Activated CD8-positive, alpha-beta T cell treated with anti-CD3 and anti-CD28 coated beads, Interleukin-2, amount 10 ng/mL, durations not matched to agents 7 days and 5 days (primary cell): ENCODE measurements around the gene TMEM132C. TPM values are rescaled to one million over a fixed set of nuclear protein-coding genes. Genes with fewer than 3 reads are reported as not detected.

Experiments
- ATAC-seq: fragments of 150-1000 bp; cut with Tn5 transposase; one replicate; pipeline ENCODE4 v1.10.0; 2021; ENCODE audit warnings: moderate library complexity
- CTCF ChIA-PET: fragments of 350-600 bp; sonication (Branson Sonifier 250); formaldehyde crosslinking; loops from one replicate; lab custom pipeline; 2021; ENCODE audit warnings: antibody characterized with exemption; lab: Charles Lee
- POLR2A ChIA-PET: fragments of 350-600 bp; sonication (Branson Sonifier 250); formaldehyde crosslinking; loops from one replicate; lab custom pipeline; 2021; ENCODE audit warnings: antibody characterized with exemption; lab: Charles Lee
- DNase-seq: peaks from one replicate; pipeline ENCODE4 v3.0.0-alpha.2; 2020
- H3K27ac Mint-ChIP-seq: one replicate; pipeline ENCODE4 v1.8.0; 2021; ENCODE audit warnings: mild to moderate bottlenecking, mixed read lengths
- H3K27me3 Mint-ChIP-seq: one replicate; pipeline ENCODE4 v1.8.0; 2021; ENCODE audit warnings: low read depth, mixed read lengths
- H3K36me3 Mint-ChIP-seq: one replicate; pipeline ENCODE4 v1.8.0; 2021; ENCODE audit warnings: low read depth, mixed read lengths
- H3K4me1 Mint-ChIP-seq: one replicate; pipeline ENCODE4 v1.8.0; 2021; ENCODE audit warnings: low read depth, mixed read lengths
- H3K4me3 Mint-ChIP-seq: one replicate; pipeline ENCODE4 v1.8.0; 2021; ENCODE audit warnings: mild to moderate bottlenecking, mixed read lengths
- H3K9me3 Mint-ChIP-seq: one replicate; pipeline ENCODE4 v1.8.0; 2022; ENCODE audit warnings: mixed read lengths; ENCODE audit not compliant: insufficient read depth
- total RNA-seq, 2 experiments: library from RNA; stranded (reverse); gene quantifications; one replicate each; pipeline ENCODE4 v1.2.3, GENCODE V29; 2021

The TMEM132C gene
- total RNA-seq, 2 experiments from 2014 or later, result not detected

GRCh38 chr12:128442096-128442495 is 175.1 kb downstream of the TMEM132C start:
- Mint-ChIP-seq H3K36me3 (no peaks in the 10 kb centered on the region), H3K4me1 (no peaks in the 10 kb centered on the region), H3K4me3 (no peak overlapping the region), H3K9me3 (peaks cover 3% of the 10 kb centered on the region), H3K27me3 (no peaks in the 10 kb centered on the region), H3K27ac (no peak overlapping the region)
- ChIA-PET CTCF (no interaction called here), POLR2A (no interaction called here)
- DNase-seq (no peak), ATAC-seq (no peak)

DNA sequence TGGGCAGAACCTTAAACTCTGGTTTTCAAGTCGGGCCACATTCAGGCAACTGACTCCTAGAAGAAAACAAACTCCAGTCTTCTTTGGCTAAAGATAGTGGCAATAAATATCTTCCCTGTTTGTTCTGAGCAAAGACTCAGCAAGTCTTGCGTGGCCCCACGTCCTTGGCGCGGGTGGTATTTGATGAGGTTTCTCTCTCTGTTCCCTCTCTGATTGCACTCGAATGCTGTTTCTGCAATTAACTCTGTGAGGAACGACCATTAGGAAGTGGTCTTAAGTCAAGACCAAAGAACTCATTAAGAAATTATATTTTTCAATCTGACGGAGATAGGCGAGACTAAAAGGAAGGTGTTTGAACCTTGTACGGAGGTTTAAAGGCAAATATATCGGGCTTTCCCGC is 177.6 kb downstream of the TMEM132C start:
- Mint-ChIP-seq H3K27me3 (no peaks in the 10 kb centered on the region), H3K4me3 (no peak overlapping the region), H3K27ac (no peak overlapping the region), H3K36me3 (no peaks in the 10 kb centered on the region), H3K9me3 (no peaks in the 10 kb centered on the region), H3K4me1 (no peaks in the 10 kb centered on the region)
- CTCF ChIA-PET, result no interaction called here
- DNase-seq, result no peak
- ATAC-seq, result no peak
- POLR2A ChIA-PET, result no interaction called here

DNA sequence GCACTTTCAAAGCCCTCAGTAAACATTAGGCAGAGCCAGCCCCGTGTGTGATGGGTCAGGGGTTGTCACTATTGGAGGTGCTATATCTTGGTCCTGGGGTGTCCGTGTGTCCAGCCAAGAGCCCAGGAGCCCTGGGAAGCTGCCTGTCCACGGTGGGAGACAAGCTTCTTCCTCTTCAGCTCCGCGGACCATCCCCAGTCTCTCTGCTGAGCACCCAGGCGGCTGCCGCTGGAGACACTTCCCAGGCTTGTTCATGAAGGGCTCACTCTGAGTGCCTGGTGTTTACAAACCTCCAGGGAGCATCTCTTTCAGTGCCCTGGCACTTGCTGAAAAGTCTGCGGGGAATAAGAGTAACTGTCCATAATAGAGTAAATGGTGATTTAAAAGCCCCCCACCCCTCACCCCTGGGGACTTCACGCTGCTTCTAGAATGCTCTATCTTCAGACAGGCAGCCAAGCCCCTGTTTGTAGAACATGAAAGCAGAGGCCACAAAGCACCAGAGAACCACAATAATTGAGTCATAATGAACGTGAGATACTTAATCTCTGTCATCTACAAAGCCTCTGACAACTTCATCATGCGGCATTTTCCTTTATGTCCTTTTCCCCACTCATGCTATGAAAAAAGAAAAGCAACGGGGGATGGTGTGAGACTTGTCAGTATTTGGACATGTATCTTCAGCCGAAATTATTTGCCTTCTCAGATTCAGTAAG is 178.6 kb downstream of the TMEM132C start:
- ChIA-PET POLR2A (no interaction called here), CTCF (no interaction called here)
- Mint-ChIP-seq H3K9me3 (no peaks in the 10 kb centered on the region), H3K36me3 (no peaks in the 10 kb centered on the region), H3K27ac (no peak overlapping the region), H3K27me3 (no peaks in the 10 kb centered on the region), H3K4me3 (no peak overlapping the region), H3K4me1 (no peaks in the 10 kb centered on the region)
- DNase-seq (no peak), ATAC-seq (no peak)

- no peak for DNase-seq
- H3K4me1 Mint-ChIP-seq, result no peaks in the 10 kb centered on the region
- ChIA-PET CTCF (no interaction called here), POLR2A (no interaction called here)
- no peaks in the 10 kb centered on the region for H3K36me3 Mint-ChIP-seq
- no peak overlapping the region for H3K27ac Mint-ChIP-seq
- no peaks in the 10 kb centered on the region for H3K27me3 Mint-ChIP-seq
- no peak overlapping the region for H3K4me3 Mint-ChIP-seq
- no peak for ATAC-seq
- H3K9me3 Mint-ChIP-seq, result peaks cover 6% of the 10 kb centered on the region
These were observed 182.3 kb downstream of the TMEM132C start for GRCh38 chr12:128449146-128449894.

DNA sequence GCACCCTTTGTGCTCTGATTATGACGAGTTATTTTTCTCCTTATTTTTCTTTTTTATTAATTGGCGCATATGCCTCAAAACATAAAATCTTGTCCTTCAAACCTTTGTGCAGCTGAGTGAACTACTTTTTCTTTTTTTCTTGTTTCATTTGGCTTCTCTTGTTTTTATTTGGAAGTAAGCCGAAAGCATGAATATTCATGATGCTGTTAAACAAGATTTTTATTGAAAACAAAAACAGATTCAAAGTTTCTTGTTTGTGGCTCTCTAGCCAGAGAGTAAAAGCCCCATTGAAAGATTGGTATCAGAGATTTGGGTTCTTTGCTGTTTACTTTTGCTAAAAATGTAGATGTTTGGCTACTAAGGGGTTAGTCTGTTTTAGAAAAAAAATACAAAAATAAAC is 183.8 kb downstream of the TMEM132C start:
- Mint-ChIP-seq H3K27me3 (no peaks in the 10 kb centered on the region), H3K4me3 (no peak overlapping the region), H3K36me3 (no peaks in the 10 kb centered on the region), H3K4me1 (no peaks in the 10 kb centered on the region), H3K27ac (no peak overlapping the region), H3K9me3 (peaks cover 6% of the 10 kb centered on the region)
- DNase-seq (no peak), ATAC-seq (no peak)
- POLR2A ChIA-PET, result no interaction called here
- CTCF ChIA-PET, result no interaction called here

DNA sequence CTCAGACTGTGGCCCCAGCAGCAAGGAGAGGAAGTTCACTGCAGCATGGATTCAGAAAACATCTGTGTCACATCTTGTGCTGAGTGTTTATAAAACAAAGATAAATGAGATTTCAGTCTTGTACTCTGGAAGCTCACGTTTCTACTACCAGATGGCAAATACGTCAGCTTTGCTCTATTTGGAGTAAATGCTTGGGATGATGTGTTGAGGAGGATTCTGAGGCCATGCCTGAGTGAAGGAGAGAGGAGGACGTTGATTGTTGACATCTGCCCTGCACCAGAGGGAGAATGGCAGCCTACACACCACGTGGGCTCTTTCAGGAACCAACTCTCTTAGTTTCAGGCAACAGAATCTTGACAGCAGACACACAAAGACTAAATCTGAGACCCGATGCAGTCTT is 188.9 kb downstream of the TMEM132C start:
- Mint-ChIP-seq H3K4me1 (no peaks in the 10 kb centered on the region), H3K9me3 (peaks cover 6% of the 10 kb centered on the region), H3K36me3 (no peaks in the 10 kb centered on the region), H3K27ac (no peak overlapping the region), H3K4me3 (no peak overlapping the region), H3K27me3 (no peaks in the 10 kb centered on the region)
- no peak for ATAC-seq
- no peak for DNase-seq
- CTCF ChIA-PET, result no interaction called here
- POLR2A ChIA-PET, result no interaction called here

- ATAC-seq (no peak), DNase-seq (no peak)
- ChIA-PET CTCF (no interaction called here), POLR2A (no interaction called here)
- no peak overlapping the region for H3K27ac Mint-ChIP-seq
- H3K9me3 Mint-ChIP-seq, result peaks cover 6% of the 10 kb centered on the region
- no peaks in the 10 kb centered on the region for H3K36me3 Mint-ChIP-seq
- no peaks in the 10 kb centered on the region for H3K27me3 Mint-ChIP-seq
- no peaks in the 10 kb centered on the region for H3K4me1 Mint-ChIP-seq
- no peak overlapping the region for H3K4me3 Mint-ChIP-seq
These were observed 190.0 kb downstream of the TMEM132C start for GRCh38 chr12:128456922-128457321.

- ATAC-seq (no peak), DNase-seq (no peak)
- Mint-ChIP-seq H3K27me3 (no peaks in the 10 kb centered on the region), H3K9me3 (peaks cover 3% of the 10 kb centered on the region), H3K36me3 (no peaks in the 10 kb centered on the region), H3K4me3 (no peak overlapping the region), H3K4me1 (no peaks in the 10 kb centered on the region), H3K27ac (no peak overlapping the region)
- ChIA-PET CTCF (no interaction called here), POLR2A (no interaction called here)
These were observed 191.5 kb downstream of the TMEM132C start for GRCh38 chr12:128458301-128458974.

GRCh38 chr12:128459067-128459466 is 192.1 kb downstream of the TMEM132C start:
- DNase-seq (no peak), ATAC-seq (no peak)
- ChIA-PET CTCF (no interaction called here), POLR2A (no interaction called here)
- H3K27ac Mint-ChIP-seq, result no peak overlapping the region
- no peaks in the 10 kb centered on the region for H3K4me1 Mint-ChIP-seq
- H3K36me3 Mint-ChIP-seq, result no peaks in the 10 kb centered on the region
- H3K4me3 Mint-ChIP-seq, result no peak overlapping the region
- H3K27me3 Mint-ChIP-seq, result no peaks in the 10 kb centered on the region
- peaks cover 3% of the 10 kb centered on the region for H3K9me3 Mint-ChIP-seq

- no peaks in the 10 kb centered on the region for H3K27me3 Mint-ChIP-seq
- no peak for DNase-seq
- H3K36me3 Mint-ChIP-seq, result no peaks in the 10 kb centered on the region
- ChIA-PET CTCF (no interaction called here), POLR2A (no interaction called here)
- ATAC-seq, result no peak
- no peaks in the 10 kb centered on the region for H3K4me1 Mint-ChIP-seq
- no peak overlapping the region for H3K4me3 Mint-ChIP-seq
- no peak overlapping the region for H3K27ac Mint-ChIP-seq
- peaks cover 3% of the 10 kb centered on the region for H3K9me3 Mint-ChIP-seq
These were observed 196.9 kb downstream of the TMEM132C start for GRCh38 chr12:128463881-128464280.

GRCh38 chr12:128467882-128468281 is 200.9 kb downstream of the TMEM132C start:
- Mint-ChIP-seq H3K9me3 (peaks cover 3% of the 10 kb centered on the region), H3K27ac (no peak overlapping the region), H3K4me3 (no peak overlapping the region), H3K4me1 (no peaks in the 10 kb centered on the region), H3K27me3 (no peaks in the 10 kb centered on the region), H3K36me3 (no peaks in the 10 kb centered on the region)
- DNase-seq (no peak), ATAC-seq (no peak)
- CTCF ChIA-PET, result no interaction called here
- POLR2A ChIA-PET, result no interaction called here

- DNase-seq, result no peak
- H3K27me3 Mint-ChIP-seq, result no peaks in the 10 kb centered on the region
- no peaks in the 10 kb centered on the region for H3K4me1 Mint-ChIP-seq
- ATAC-seq, result no peak
- no peak overlapping the region for H3K4me3 Mint-ChIP-seq
- POLR2A ChIA-PET, result no interaction called here
- CTCF ChIA-PET, result no interaction called here
- no peaks in the 10 kb centered on the region for H3K36me3 Mint-ChIP-seq
- no peak overlapping the region for H3K27ac Mint-ChIP-seq
- no peaks in the 10 kb centered on the region for H3K9me3 Mint-ChIP-seq
These were observed 202.0 kb downstream of the TMEM132C start for GRCh38 chr12:128468926-128469325.
